Heart left ventricle (tissue), 16 donors: ENCODE data around the gene MZB1. TPM values are rescaled to one million over a fixed set of nuclear protein-coding genes. Genes with fewer than 3 reads are reported as not detected.

Source experiments
- ATAC-seq, 4 donors: fragments of 200-7000 bp; cut with Tn5 transposase; one replicate each; pipeline ENCODE4 v1.9.1; 2020 to 2022; ENCODE audit warnings: moderate library complexity in 4 of 4, mild to moderate bottlenecking in 3 of 4, moderate number of reproducible peaks in 1 of 4
- DNase-seq, 5 donors: peaks; one replicate each; pipeline ENCODE4 v3.0.0-alpha.2; 2020
- H3K27ac ChIP-seq, 12 donors: fragments of 200-600 bp; sonication (generic) in 4 of 12; one replicate each; pipeline versions ENCODE4 v1.5.0 to v1.8.0; 2016 to 2022; ENCODE audit warnings: mild to moderate bottlenecking in 2 of 12
- H3K27me3 ChIP-seq, 9 donors: fragments of 200-600 bp; sonication (generic) in 2 of 9; one replicate each; pipeline versions ENCODE4 v1.5.1 to v1.8.0; 2016 to 2022; ENCODE audit warnings: mild to moderate bottlenecking in 3 of 9
- H3K36me3 ChIP-seq, 9 donors: fragments of 200-600 bp; sonication (generic) in 2 of 9; one replicate each; pipeline versions ENCODE4 v1.5.0 to v1.8.0; 2018 to 2022; ENCODE audit warnings: mild to moderate bottlenecking in 2 of 9
- H3K4me1 ChIP-seq, 12 donors: fragments of 200-600 bp; sonication (generic) in 4 of 12; one replicate each; pipeline versions ENCODE4 v1.5.0 to v1.8.0; 2016 to 2022; ENCODE audit warnings: mild to moderate bottlenecking in 3 of 12
- H3K4me3 ChIP-seq, 12 donors: fragments of 200-600 bp; sonication (generic) in 4 of 12; one replicate each; pipeline versions ENCODE4 v1.5.0 to v1.8.0; 2017 to 2022; ENCODE audit warnings: mild to moderate bottlenecking in 9 of 12, moderate library complexity in 4 of 12
- H3K9me3 ChIP-seq, 12 donors: fragments of 200-600 bp; sonication (generic) in 4 of 12; one replicate each; pipeline versions ENCODE4 v1.5.0 to v1.8.0; 2016 to 2022; ENCODE audit warnings: mild to moderate bottlenecking in 1 of 12
- CTCF ChIP-seq, 12 donors: fragments of 200-600 bp; sonication (generic) in 4 of 12; IDR thresholded peaks; one replicate each; pipeline versions ENCODE4 v1.5.0 to v1.8.0; 2018 to 2022; ENCODE audit warnings: antibody characterized with exemption in 12 of 12, mild to moderate bottlenecking in 5 of 12
- POLR2A ChIP-seq, 2 donors: fragments of 450-650 bp; IDR thresholded peaks; one replicate each; pipeline ENCODE4 v1.6.1; 2017; ENCODE audit warnings: antibody characterized with exemption in 2 of 2, mild to moderate bottlenecking in 2 of 2, moderate library complexity in 2 of 2
- WGBS, 4 donors: extraction: QIAGEN DNeasy Blood & Tissue Kit in 2 of 4; methylation state at CpG; one replicate each; pipeline versions ENCODE4 v1.1.5 to v1.1.7; 2013 to 2018; 5-methylcytosine and 5-hydroxymethylcytosine counted together
- intact Hi-C, 10 donors: fragments of 100-400 bp; cut with DNase I; formaldehyde crosslinking; loops; one replicate each; pipeline versions ENCODE4 v1.11.1 to v1.14.2; 2022
- polyA plus RNA-seq, 2 donors: library from polyadenylated mRNA; stranded (reverse); fragments of 200-250 nt; gene quantifications; one replicate each; pipeline ENCODE4 v1.2.3, GENCODE V29; 2013
- total RNA-seq, 9 donors: library from RNA; depleted of rRNA in 2 of 9; stranded (reverse); fragments of >200 nt in 2 of 9; fragmentation: NEBNext Ultra II Directional in 3 of 9; extraction: Animal tissue kit (Norgen Biotek cat#: 25700) in 3 of 9; gene quantifications; one replicate each; pipeline versions ENCODE4 v1.1.0 to v1.2.4, GENCODE V29; 2016 to 2023
- donor health status: ischemic (EF 13 %, LVEDD 7.1; RV severe dilation, severe dysfunction).
- donor health status: healthy with polysubstance abuse.
- donor health status: DM: no; HTN: yes; CAD: no.
- donor health status: DM: no; HTN: no; CAD: no.
- donor health status: ischemic (EF 25% LVEDD 6.9; RV normal size, moderate dysfunction).
- donor health status: ischemic (EF 25% LVEDD 5.7; RV mildly dilated, moderate dysfunction).
- donor health status: healthy.
- donor health status: DM: yes; HTN: yes; CAD: no.
- donor health status: ischemic (EF 35%, LVEDD 5.7; RV mildly dilated, moderate dysfunction).
- donor health status: nonischemic (EF 11% LVEDD 7.7; RV severe dilation, severe dysfunction).
- donor health status: DM: yes; HTN: yes; CAD: no.
- donor health status: PGD.
- donor health status: ischemic (EF 29% LVEDD 5.4; RV normal size, mild dysfunction).
- donor health status: nonischemic (EF 23%, LVEDD 6.1; RV moderate dilation, normal function).

MZB1 gene
- total and polyA plus RNA-seq, 11 donors: 0.31 to 5.2 (median 0.81) TPM; not detected in 2

GRCh38 chr5:139397921-139398320 lies 8.2 kb upstream of the MZB1 start:
- WGBS, 4 donors: 34 to 46% (median 43%) methylated on average over 6 of the region's 6 CpGs
- DNase-seq (peak in 1 of 5 donors; percentile 50), ATAC-seq (no peak)
- Histone ChIP-seq H3K4me3 (no peak overlapping the region), H3K27me3 (peaks cover 0 to 22% (median 0%) of the 10 kb centered on the region in 9 donors), H3K9me3 (no peaks in the 10 kb centered on the region), H3K4me1 (peaks cover 2 to 50% (median 34%) of the 10 kb centered on the region in 12 donors), H3K27ac (peak overlapping the region in 3 of 12 donors; percentile 91 to 95 (median 92)), H3K36me3 (peaks cover 0 to 13% (median 0%) of the 10 kb centered on the region in 9 donors)
- TF ChIP-seq CTCF (IDR thresholded peaks at IDR 0.05): no peak
- no peak for TF ChIP-seq POLR2A (IDR thresholded peaks at IDR 0.05)
- intact Hi-C loops: loop anchor here in 1 of 10 donors (10.0 kb wide), 1 partner anchor 103 kb away; the partner anchor contains the start of gene MATR3

GRCh38 chr5:139396691-139397090 lies 7.0 kb upstream of the MZB1 start:
- Histone ChIP-seq H3K9me3 (no peaks in the 10 kb centered on the region), H3K27ac (peak overlapping the region in 11 of 12 donors; percentile 40 to 97 (median 93)), H3K4me3 (no peak overlapping the region), H3K36me3 (peaks cover 0 to 21% (median 0%) of the 10 kb centered on the region in 9 donors), H3K27me3 (peaks cover 0 to 28% (median 0%) of the 10 kb centered on the region in 9 donors), H3K4me1 (peaks cover 5 to 61% (median 42%) of the 10 kb centered on the region in 12 donors)
- intact Hi-C loops: loop anchor here in 1 of 10 donors (10.0 kb wide), 1 partner anchor 102 kb away; the partner anchor contains the start of gene MATR3
- DNase-seq (no peak), ATAC-seq (no peak)
- TF ChIP-seq POLR2A (IDR thresholded peaks at IDR 0.05) (no peak), CTCF (IDR thresholded peaks at IDR 0.05) (no peak)
- WGBS, 4 donors: 60 to 73% (median 66%) methylated on average over 6 to 8 of the region's 8 CpGs

GRCh38 chr5:139395844-139396640 lies 6.3 kb upstream of the MZB1 start:
- Histone ChIP-seq H3K36me3 (peaks cover 0 to 22% (median 0%) of the 10 kb centered on the region in 9 donors), H3K9me3 (no peaks in the 10 kb centered on the region), H3K4me1 (peaks cover 5 to 68% (median 48%) of the 10 kb centered on the region in 12 donors), H3K27me3 (peaks cover 0 to 28% (median 0%) of the 10 kb centered on the region in 9 donors), H3K4me3 (peak overlapping the region in 9 of 12 donors; percentile 65 to 82 (median 70)), H3K27ac (peak overlapping the region; percentile 84 to 97 (median 93))
- ATAC-seq: peak; percentile 22 to 47 (median 40)
- 54 to 66% (median 61%) methylated on average over 8 of the region's 8 CpGs for WGBS, 4 donors
- peak in 2 of 5 donors; percentile 60 to 79 for DNase-seq
- intact Hi-C loops: loop anchor here in 4 of 10 donors (1.0 to 10.0 kb wide), 4 partner anchors 19 to 101 kb away; partner anchors contain the start of gene MATR3 (in 1 of the 4)
- TF ChIP-seq POLR2A (IDR thresholded peaks at IDR 0.05): peak in 1 of 2 donors; percentile 28
- no peak for TF ChIP-seq CTCF (IDR thresholded peaks at IDR 0.05)
